Ovary (tissue), 3 donors: Measurements from ENCODE around the gene TPO.

Source experiments
- CTCF ChIP-seq, 3 donors: fragments of 450-650 bp in 2 of 3; fragments of 200-600 bp in 1 of 3; IDR thresholded peaks; one replicate each; pipeline versions ENCODE4 v1.5.1 to v1.8.0; 2016 to 2022; ENCODE audit warnings: antibody characterized with exemption in 3 of 3, mild to moderate bottlenecking in 1 of 3
- EP300 ChIP-seq: sonication (generic); formaldehyde crosslinking; IDR thresholded peaks from one replicate; pipeline ENCODE4 v1.6.1; 2017; ENCODE audit warnings: antibody characterized with exemption
- POLR2A ChIP-seq: fragments of 450-650 bp; IDR thresholded peaks from one replicate; pipeline ENCODE4 v1.6.1; 2017; ENCODE audit warnings: antibody characterized with exemption, mild to moderate bottlenecking, moderate library complexity
- donor health status: DM: no; HTN: no; CAD: no.

GRCh38 chr2:1509271-1510065, 96.2 kb downstream of the TPO start:
- TF ChIP-seq CTCF (IDR thresholded peaks at IDR 0.05) (no peak), EP300 (no peak), POLR2A (no peak)
